Fibroblast of the aortic adventitia (primary cell): ENCODE results near the gene TLNRD1. TPM values are rescaled to one million over a fixed set of nuclear protein-coding genes. Genes with fewer than 3 reads are reported as not detected.

Source experiments
- DNase-seq: peaks from one replicate; pipeline ENCODE4 v3.0.0-alpha.2; 2010; ENCODE audit warnings: low read depth
- H3K4me3 ChIP-seq: 2 replicates; pipeline ENCODE4 v1.5.1; 2011; ENCODE audit warnings: low read depth, mild to moderate bottlenecking, control low read depth, low read length, moderate library complexity
- total RNA-seq: library from RNA; depleted of rRNA; stranded (reverse); fragments of >200 nt; gene quantifications from 2 replicates; pipeline ENCODE4 v1.2.3, GENCODE V29; 2012; ENCODE audit warnings: low replicate concordance
- TF ChIP-seq, protein P1 (sequence below): IDR thresholded peaks from 2 replicates; pipeline ENCODE4 v1.5.1; 2011; ENCODE audit warnings: mild to moderate bottlenecking, low read length, control low read depth, inconsistent platforms; ENCODE audit not compliant: insufficient read depth

Gene TLNRD1
- total RNA-seq, 1 donor: 9.3 TPM

DNA sequence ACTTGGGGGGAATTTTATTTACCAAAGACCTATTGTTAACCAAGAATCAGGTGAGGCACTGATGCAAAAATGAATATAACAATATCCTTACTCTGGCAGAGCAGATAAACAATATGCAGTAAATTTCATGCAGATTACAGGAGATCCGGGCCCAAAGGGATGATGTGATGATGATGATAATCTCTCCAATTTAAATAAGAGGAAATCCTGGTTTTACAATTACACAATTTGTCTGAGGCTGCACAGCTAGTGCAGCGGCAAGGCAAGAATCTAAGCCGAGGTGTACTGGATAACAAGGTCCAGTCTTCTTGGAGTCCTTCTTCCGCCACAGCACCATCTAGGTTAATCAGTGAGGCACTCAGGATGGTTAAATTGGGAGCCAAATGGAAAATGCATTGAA, 8.7 kb upstream of the TLNRD1 start:
- TF ChIP-seq, protein P1, sequence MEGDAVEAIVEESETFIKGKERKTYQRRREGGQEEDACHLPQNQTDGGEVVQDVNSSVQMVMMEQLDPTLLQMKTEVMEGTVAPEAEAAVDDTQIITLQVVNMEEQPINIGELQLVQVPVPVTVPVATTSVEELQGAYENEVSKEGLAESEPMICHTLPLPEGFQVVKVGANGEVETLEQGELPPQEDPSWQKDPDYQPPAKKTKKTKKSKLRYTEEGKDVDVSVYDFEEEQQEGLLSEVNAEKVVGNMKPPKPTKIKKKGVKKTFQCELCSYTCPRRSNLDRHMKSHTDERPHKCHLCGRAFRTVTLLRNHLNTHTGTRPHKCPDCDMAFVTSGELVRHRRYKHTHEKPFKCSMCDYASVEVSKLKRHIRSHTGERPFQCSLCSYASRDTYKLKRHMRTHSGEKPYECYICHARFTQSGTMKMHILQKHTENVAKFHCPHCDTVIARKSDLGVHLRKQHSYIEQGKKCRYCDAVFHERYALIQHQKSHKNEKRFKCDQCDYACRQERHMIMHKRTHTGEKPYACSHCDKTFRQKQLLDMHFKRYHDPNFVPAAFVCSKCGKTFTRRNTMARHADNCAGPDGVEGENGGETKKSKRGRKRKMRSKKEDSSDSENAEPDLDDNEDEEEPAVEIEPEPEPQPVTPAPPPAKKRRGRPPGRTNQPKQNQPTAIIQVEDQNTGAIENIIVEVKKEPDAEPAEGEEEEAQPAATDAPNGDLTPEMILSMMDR: no peak
- H3K4me3 ChIP-seq: no peak overlapping the region
- DNase-seq: no peak

GRCh38 chr15:80992441-80992840, 8.3 kb upstream of the TLNRD1 start:
- H3K4me3 ChIP-seq: no peak overlapping the region
- TF ChIP-seq, protein P1: no peak
- DNase-seq: no peak

DNA sequence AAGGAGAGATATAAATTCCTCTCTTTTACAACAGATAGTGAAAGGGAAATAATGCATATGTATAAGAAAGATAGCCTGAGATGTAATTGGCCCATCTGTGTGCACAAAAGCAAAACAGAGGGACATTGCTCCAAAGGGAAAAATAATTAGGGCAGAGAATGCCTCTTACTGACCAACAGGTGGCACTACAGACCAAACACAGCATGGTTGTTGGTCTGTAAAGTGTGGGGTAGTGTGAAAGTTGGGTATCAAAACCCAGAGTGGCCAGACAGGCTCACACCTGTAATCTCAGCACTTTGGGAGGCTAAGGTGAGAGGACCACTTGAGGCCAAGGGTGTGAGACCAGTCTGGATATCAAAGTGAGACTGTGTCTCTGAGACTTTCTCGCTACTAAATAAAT, 4.5 kb upstream of the TLNRD1 start:
- H3K4me3 ChIP-seq: no peak overlapping the region
- TF ChIP-seq, protein P1: peak; percentile 41
- DNase-seq: no peak

DNA sequence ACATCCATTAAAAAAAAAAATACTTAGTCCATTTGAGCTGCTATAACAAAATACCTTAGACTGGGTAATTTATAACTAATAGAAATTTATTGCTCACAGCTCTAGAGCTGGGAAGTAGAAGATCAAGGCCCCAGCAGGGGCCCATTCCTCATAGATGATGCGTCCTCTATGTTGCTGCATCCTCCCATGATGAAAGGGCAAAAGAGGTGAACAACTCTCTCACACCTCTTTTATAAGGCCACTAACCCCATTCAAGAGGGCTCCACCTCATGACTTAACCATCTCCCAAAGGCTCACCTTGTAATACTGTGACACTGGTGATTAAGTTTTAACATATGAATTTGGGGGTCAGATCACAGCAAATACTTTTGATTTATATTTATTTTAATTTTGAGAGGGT, 3.0 kb upstream of the TLNRD1 start:
- no peak for DNase-seq
- H3K4me3 ChIP-seq: no peak overlapping the region
- TF ChIP-seq, protein P1: no peak

DNA sequence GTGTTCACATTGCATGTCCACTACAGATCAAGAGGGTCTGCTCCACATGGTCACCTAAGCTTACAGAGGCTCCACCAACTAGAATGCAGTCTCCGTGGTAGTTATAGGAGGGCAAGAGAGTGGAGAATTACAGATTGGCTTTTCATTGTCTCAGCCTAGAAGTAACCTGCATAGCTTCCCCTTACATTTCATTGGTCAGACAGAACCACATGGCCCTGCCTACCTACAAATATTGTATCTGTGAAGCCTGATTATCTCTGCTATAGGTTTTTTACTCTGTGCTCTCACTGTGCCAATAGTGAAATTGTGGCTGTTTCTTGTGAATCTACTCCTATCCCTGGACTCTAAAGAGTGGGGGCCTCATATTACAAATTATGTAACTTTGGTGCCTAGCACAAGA, 2.5 kb upstream of the TLNRD1 start:
- no peak overlapping the region for H3K4me3 ChIP-seq
- DNase-seq: no peak
- TF ChIP-seq, protein P1: no peak

GRCh38 chr15:80999623-81000036, 1.1 kb upstream of the TLNRD1 start:
- no peak for DNase-seq
- peak overlapping the region; percentile 90 for H3K4me3 ChIP-seq
- TF ChIP-seq, protein P1: no peak

DNA sequence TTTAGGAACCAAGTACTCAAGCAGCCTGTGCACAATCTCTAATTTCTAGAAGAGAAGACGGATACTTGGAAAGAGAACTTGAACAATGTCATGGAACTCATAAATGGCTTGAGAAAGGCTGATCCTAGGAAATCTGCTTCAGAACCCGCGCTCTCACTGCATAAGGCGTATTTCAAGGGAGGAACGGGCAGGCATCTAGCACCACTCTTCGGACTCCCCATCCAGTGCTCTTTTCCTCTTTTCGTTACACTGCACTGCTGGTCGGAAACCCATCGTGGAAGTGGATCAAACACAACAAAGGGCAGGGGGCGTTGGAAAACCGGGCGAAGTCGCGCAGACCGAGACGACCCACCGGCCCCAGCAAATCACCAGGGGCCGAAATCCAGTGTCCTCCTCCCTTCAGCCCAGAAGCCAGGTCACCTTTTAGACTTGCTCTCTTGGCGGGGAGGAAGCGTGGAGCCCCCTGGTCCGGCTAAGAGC, 539 bp upstream of the TLNRD1 start:
- peak; percentile 36 for DNase-seq
- TF ChIP-seq, protein P1: no peak
- H3K4me3 ChIP-seq: peak overlapping the region; percentile 90
